GM12878 (cell line): ENCODE data around the gene NXPH1. TPM values are rescaled to one million over a fixed set of nuclear protein-coding genes. Genes with fewer than 3 reads are reported as not detected.

ENCODE experiments used
- ATAC-seq: fragments of 200-7000 bp; cut with Tn5 transposase; 3 replicates; pipeline ENCODE4 v1.9.1; 2020; ENCODE audit warnings: mild to moderate bottlenecking, moderate library complexity
- Bru-seq: library from RNA; stranded (reverse); fragments of 400-500 nt; gene quantifications from one replicate; lab custom pipeline; 2021; lab: Mats Ljungman, UMichigan
- BruChase-seq, 2 experiments: library from RNA; stranded (reverse); fragments of 400-500 nt; gene quantifications; one replicate each; lab custom pipeline; 2021; lab: Mats Ljungman, UMichigan
- BruUV-seq: library from RNA; stranded (reverse); fragments of 400-500 nt; replicated peaks from 2 replicates; lab custom pipeline; 2021; lab: Mats Ljungman, UMichigan
- CTCF ChIA-PET: fragments of 300-600 bp; sonication (Branson Sonifier 250); formaldehyde crosslinking; extraction: SDS; loops from one replicate; lab custom pipeline; 2021; ENCODE audit warnings: inconsistent platforms; lab: Yijun Ruan, JAX
- POLR2A ChIA-PET: fragments of 350-600 bp; formaldehyde crosslinking; extraction: SDS; loops from one replicate; lab custom pipeline; 2021; ENCODE audit warnings: inconsistent platforms; lab: Charles Lee
- RAD21 ChIA-PET: fragments of 300-600 bp; sonication (Branson Sonifier 250); formaldehyde crosslinking; loops from one replicate; lab custom pipeline; 2023; ENCODE audit warnings: antibody characterized with exemption; ENCODE audit not compliant: unreplicated experiment; lab: Charles Lee
- SMC1A ChIA-PET: fragments of 300-600 bp; sonication (Branson Sonifier 250); formaldehyde crosslinking; loops from one replicate; lab custom pipeline; 2023; ENCODE audit not compliant: unreplicated experiment, uncharacterized antibody; lab: Charles Lee
- DNase-seq: peaks from one replicate; pipeline ENCODE4 v3.0.0-alpha.2; 2011; ENCODE audit warnings: low read depth, low spot score
- FAIRE-seq: peaks from 3 replicates; lab custom pipeline; 2011; peaks lifted over from hg19 to GRCh38; lab: Jason Lieb, UNC
- H2AFZ ChIP-seq: 2 replicates; pipeline ENCODE4 v1.6.0; 2011; ENCODE audit warnings: low read depth, low read length, control low read depth; ENCODE audit not compliant: control insufficient read depth
- H3K27ac ChIP-seq: 2 replicates; pipeline ENCODE4 v1.5.1; 2011; ENCODE audit warnings: control low read depth; ENCODE audit not compliant: control insufficient read depth, insufficient read depth
- H3K27me3 ChIP-seq, 2 experiments: replicated peaks in 1 of 2; 2 replicates each; pipeline versions ENCODE4 v1.6.0 to v1.6.1; 2011; ENCODE audit warnings: low read length in 1 of 2; ENCODE audit not compliant: control insufficient read depth in 2 of 2, insufficient read depth in 2 of 2
- H3K36me3 ChIP-seq, 2 experiments: 2 replicates each; pipeline ENCODE4 v1.5.1; 2011; ENCODE audit warnings: low read length in 1 of 2; ENCODE audit not compliant: control insufficient read depth in 2 of 2, insufficient read depth in 2 of 2
- H3K4me1 ChIP-seq: 2 replicates; pipeline ENCODE4 v1.6.1; 2011; ENCODE audit warnings: mild to moderate bottlenecking, low read length, moderate library complexity, mixed read lengths; ENCODE audit not compliant: control insufficient read depth, insufficient read depth
- H3K4me2 ChIP-seq: 2 replicates; pipeline ENCODE4 v1.6.0; 2011; ENCODE audit warnings: control low read depth; ENCODE audit not compliant: control insufficient read depth, insufficient read depth
- H3K4me3 ChIP-seq: fragments of 200-600 bp; sonication (generic); 2 replicates; pipeline ENCODE4 v1.5.1; 2016
- H3K79me2 ChIP-seq: 2 replicates; pipeline ENCODE4 v1.6.0; 2011; ENCODE audit warnings: low read length; ENCODE audit not compliant: control insufficient read depth, insufficient read depth
- H3K9ac ChIP-seq: 2 replicates; pipeline ENCODE4 v1.8.0; 2011; ENCODE audit warnings: low read length, control low read depth, mixed read lengths; ENCODE audit not compliant: control insufficient read depth, insufficient read depth
- H3K9me3 ChIP-seq: replicated peaks from 3 replicates; pipeline ENCODE4 v1.5.1; 2011; ENCODE audit warnings: mild to moderate bottlenecking, low read length; ENCODE audit not compliant: control insufficient read depth, insufficient read depth
- H4K20me1 ChIP-seq: 2 replicates; pipeline ENCODE4 v1.6.0; 2011; ENCODE audit not compliant: control insufficient read depth, insufficient read depth
- REST ChIP-seq: IDR thresholded peaks from 2 replicates; pipeline ENCODE4 v1.6.1; 2012; ENCODE audit warnings: mild to moderate bottlenecking, low read depth, low read length
- SIX5 ChIP-seq: IDR thresholded peaks from 2 replicates; pipeline ENCODE4 v1.6.1; 2011; ENCODE audit warnings: mild to moderate bottlenecking, low read depth, low read length, moderate library complexity; ENCODE audit not compliant: severe bottlenecking
- SUZ12 ChIP-seq: fragments of 200-600 bp; sonication (generic); IDR thresholded peaks from one replicate; pipeline ENCODE4 v1.6.1; 2018; ENCODE audit warnings: antibody characterized with exemption, mild to moderate bottlenecking; ENCODE audit not compliant: unreplicated experiment
- WGBS: methylation state at CpG from one replicate; pipeline ENCODE4 v1.1.6; 2016; ENCODE audit warnings: low lambda C conversion rate; ENCODE audit not compliant: insufficient replicate concordance, insufficient coverage; ENCODE audit errors: missing lambda C conversion rate; 5-methylcytosine and 5-hydroxymethylcytosine counted together
- in situ Hi-C: fragments of 300-500 bp; cut with MboI; formaldehyde crosslinking; loops from 9 replicates; pipeline ENCODE4 v1.14.3; 2018; ENCODE audit warnings: mixed read lengths
- intact Hi-C: fragments of 100-400 bp; cut with micrococcal nuclease; formaldehyde crosslinking; loops from one replicate; pipeline ENCODE4 v1.14.2; 2022; ENCODE audit not compliant: unreplicated experiment
- long read RNA-seq, 2 experiments: library from polyadenylated mRNA; unstranded; transcript quantifications; one replicate each; pipeline ENCODE4 v2.0.0, GENCODE V29; 2019 to 2020
- polyA minus RNA-seq, 3 experiments: library from RNA; depleted of rRNA, polyadenylated mRNA; stranded (reverse); fragments of >200 nt; gene quantifications; 2 replicates each; pipeline ENCODE4 v1.2.3, GENCODE V29; 2011
- polyA plus RNA-seq, 11 experiments: library from polyadenylated mRNA; depleted of rRNA in 4 of 11; unstranded in 6 of 11; stranded (reverse) in 5 of 11; fragments of >200 nt; fragmentation: Nextera tagmentation in 4 of 11; fragmentation: Illumina TruSeq in 1 of 11; extraction: Ambion mirVana in 4 of 11; extraction: Trizol in 1 of 11; gene quantifications; 1 replicate in 1 of 11; 2 replicates in 10 of 11; pipeline versions ENCODE4 v1.2.1 to v1.2.3, GENCODE V29; 2011 to 2016; ENCODE audit warnings: inconsistent platforms in 2 of 11, missing spikeins in 2 of 11, low read depth in 1 of 11
- total RNA-seq, 4 experiments: library from RNA; depleted of rRNA in 3 of 4; stranded (reverse); fragments of >200 nt in 3 of 4; fragmentation: Illumina TruSeq in 1 of 4; extraction: Trizol in 1 of 4; gene quantifications; 2 replicates each; pipeline versions ENCODE4 v1.2.1 to v1.2.3, GENCODE V29; 2013 to 2021

The NXPH1 gene
- total RNA-seq (2013; cell fraction: nucleolus; rRNA removed) = 0.48 and 0.49 TPM in 2 replicates
- not detected in 2 replicates for total RNA-seq (2014; rRNA removed)
- total RNA-seq (2014; rRNA removed; fragmentation: Illumina TruSeq; extraction: Trizol) = not detected in 2 replicates
- total RNA-seq (2021) = not detected in 2 replicates
- not detected for polyA plus RNA-seq (2011; ENCODE audit: low read depth)
- polyA plus RNA-seq (2011; rRNA removed) = 0.34 and 0.50 TPM in 2 replicates
- 0.05 and 0.12 TPM in 2 replicates for polyA plus RNA-seq (2011; cell fraction: cytosol; rRNA removed)
- polyA plus RNA-seq (2011; cell fraction: nucleus; rRNA removed) = 0.22 and 0.48 TPM in 2 replicates
- polyA plus RNA-seq (2012) = not detected in 2 replicates
- polyA plus RNA-seq (2014; fragmentation: Illumina TruSeq; extraction: Trizol) = 0.06 TPM in 1 of 2 replicates, not detected in the other
- polyA plus RNA-seq (2014; fragmentation: Nextera tagmentation; extraction: Ambion mirVana) = not detected
- polyA plus RNA-seq (2014; rRNA removed) = not detected in 2 replicates
- polyA plus RNA-seq (2016; fragmentation: Nextera tagmentation; extraction: Ambion mirVana) = not detected
- polyA minus RNA-seq (2011; rRNA and poly(A)+ RNA removed) = 0.15 and 0.31 TPM in 2 replicates
- polyA minus RNA-seq (2011; cell fraction: cytosol; rRNA and poly(A)+ RNA removed) = not detected in 2 replicates
- polyA minus RNA-seq (2011; cell fraction: nucleus; rRNA and poly(A)+ RNA removed) = 0.67 TPM in 1 of 2 replicates, not detected in the other
- percentile 7 among the genes with signal in this experiment for Bru-seq, nascent RNA
- percentile 5 among the genes with signal in this experiment for BruChase-seq, experiment 1, labeled RNA remaining after a 6-hour chase
- percentile 9 among the genes with signal in this experiment for BruChase-seq, experiment 2, labeled RNA remaining after a 2-hour chase
- long read RNA-seq, experiment 1 = 0 reads
- long read RNA-seq, experiment 2, partial matches to known transcripts = 0 of 1 reads
- long read RNA-seq, experiment 2, other reads (novel, unspliced or antisense) = 1 of 1 reads

GRCh38 chr7:8433477-8434289 is at the start of gene NXPH1:
Gene NXPH1, plus strand, starts transcription at chr7:8433609.
- TF ChIP-seq SIX5 = no peak
- TF ChIP-seq SUZ12 = peak; percentile 89
- peak; percentile 86 for TF ChIP-seq REST
- no TSS peak for BruUV-seq
- SMC1A ChIA-PET = no interaction called here
- in situ Hi-C loops = no loop called here
- intact Hi-C loops = no loop called here
- DNase-seq (no peak), ATAC-seq (peak; percentile 43), FAIRE-seq (no peak)
- no peaks in the 10 kb centered on the region for H3K79me2 ChIP-seq
- H3K4me1 ChIP-seq = no peaks in the 10 kb centered on the region
- 12% methylated on average over 63 of the region's 71 CpGs for WGBS
- no peaks in the 10 kb centered on the region for H4K20me1 ChIP-seq
- CTCF ChIA-PET = no interaction called here
- H3K27ac ChIP-seq = no peak within 1 kb of the TSS
- RAD21 ChIA-PET = no interaction called here
- H3K36me3 ChIP-seq = no peaks in the 10 kb centered on the region
- no peak within 1 kb of the TSS for H3K9ac ChIP-seq
- H3K4me2 ChIP-seq = no peak within 1 kb of the TSS
- H3K4me3 ChIP-seq = no peak within 1 kb of the TSS
- POLR2A ChIA-PET = no interaction called here
- H2AFZ ChIP-seq = no peak within 1 kb of the TSS
- peaks cover 17 to 19% of the 10 kb centered on the region in 2 experiments for H3K27me3 ChIP-seq
- no peaks in the 10 kb centered on the region; the same call in 2 of the 3 replicates for H3K9me3 ChIP-seq
